Colon (tissue), 2 donors: ENCODE data around the gene HCN4.

Experiments used
- FAIRE-seq: peaks from 2 replicates; lab custom pipeline; 2012; peaks lifted over from hg19 to GRCh38; lab: Jason Lieb, UNC
- donor health status: control.
- donor health status: control.

HCN4 gene

DNA sequence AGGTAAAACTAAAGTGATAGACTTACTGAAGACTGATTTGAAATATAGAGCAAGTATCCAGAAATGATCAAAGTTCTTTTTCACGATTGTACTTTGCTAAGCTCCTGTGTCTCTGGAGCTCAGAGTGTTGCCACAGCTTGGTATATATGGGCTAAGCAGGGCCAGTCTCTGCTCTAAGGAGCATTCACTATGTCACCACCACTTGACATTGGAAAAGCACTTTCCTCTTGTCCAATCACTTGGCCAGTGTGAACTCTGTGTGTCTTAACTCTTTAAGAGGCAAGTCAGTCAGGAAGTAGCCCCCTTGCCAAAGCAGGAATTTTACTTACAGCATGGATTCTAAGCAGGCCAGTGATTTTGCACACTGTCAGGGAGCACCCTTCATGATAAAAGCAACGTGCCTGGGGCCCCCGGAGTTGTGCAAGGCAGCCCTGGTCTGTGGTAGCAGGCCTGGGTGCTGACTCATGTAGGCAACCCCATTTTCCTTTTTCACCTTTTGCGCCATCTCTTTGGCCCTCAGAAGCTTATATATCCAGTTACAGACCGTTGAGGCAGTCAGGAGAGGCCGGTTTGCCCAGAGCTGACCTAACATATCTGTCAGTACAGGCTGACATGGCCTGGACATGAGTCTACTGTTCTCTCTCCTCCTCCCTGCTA, 73.0 kb downstream of the HCN4 start:
- no peak for FAIRE-seq

DNA sequence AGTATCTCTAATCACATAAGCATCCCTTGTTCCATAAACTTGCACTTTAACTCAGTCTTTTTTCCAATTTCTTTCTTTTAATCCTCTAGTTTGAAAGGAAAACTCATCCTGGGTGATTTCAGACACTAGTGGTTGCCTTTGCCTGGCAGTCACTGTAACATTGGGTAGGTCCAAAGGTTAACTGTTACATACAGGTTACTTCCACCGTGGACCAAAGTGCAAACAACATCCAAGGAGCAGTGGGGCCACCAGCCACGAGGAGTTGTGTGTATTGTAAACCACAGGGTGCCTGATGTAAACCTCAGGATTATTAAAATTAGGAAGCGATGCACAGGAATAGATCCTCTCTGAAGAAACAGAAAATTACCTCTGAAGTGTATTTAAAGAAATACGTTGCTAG, 75.0 kb downstream of the HCN4 start:
- no peak for FAIRE-seq

DNA sequence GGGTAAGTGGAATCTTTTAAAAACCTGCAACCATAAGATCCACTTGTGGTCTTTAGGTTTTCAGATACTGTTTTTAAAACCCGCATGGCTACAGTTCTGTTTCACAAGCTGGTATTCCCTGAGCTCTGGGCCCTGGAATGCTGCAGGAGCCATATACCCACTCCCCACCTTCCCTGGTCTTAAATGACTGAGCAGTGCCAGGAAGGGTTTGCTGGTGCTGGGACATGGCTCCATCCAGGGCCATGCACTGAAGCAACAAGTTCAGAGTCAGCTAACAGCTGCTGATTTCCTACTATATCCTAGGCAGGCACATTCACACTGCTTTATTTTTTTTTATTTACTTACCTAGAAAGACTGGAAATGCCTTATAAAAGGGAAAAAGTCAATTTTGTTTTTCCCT, 77.3 kb downstream of the HCN4 start:
- no peak for FAIRE-seq

DNA sequence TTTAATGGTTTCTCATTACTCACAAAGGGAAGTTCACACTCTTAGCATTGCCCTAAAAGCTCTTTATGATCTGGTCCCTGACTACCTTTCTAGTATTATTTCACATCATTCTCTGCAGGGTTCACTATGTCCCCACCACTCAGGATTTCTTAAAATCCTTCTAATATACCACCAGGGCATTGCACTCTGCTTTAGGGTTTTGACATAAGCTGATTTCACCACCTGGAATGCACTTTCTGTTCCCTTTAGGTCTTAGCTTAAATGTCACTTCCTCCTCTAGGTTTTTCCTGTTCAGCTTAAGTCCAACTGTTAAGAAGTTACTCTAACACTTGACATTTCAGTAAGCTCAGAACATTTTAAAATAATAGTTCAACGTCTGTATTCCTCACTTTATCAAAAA, 81.7 kb downstream of the HCN4 start:
- no peak for FAIRE-seq

DNA sequence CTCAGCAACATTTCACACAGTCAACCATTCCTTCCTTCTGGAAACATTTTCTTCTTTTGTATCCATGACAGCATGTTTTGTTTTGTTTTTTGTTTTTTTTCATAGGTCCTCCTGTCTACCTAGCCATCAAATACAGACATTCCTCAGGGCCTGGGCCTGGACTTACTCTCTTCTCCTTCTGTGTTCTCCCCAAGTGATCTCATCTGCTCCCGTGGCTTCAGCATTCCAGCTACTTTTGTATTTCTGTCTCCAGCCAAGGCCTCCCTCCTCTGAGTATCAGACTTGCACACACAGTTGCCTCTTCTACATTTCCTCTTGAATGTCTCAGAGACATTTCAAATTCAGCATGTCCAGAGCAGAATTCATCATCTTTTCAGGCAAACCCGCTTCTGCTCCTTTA, 82.4 kb downstream of the HCN4 start:
- no peak for FAIRE-seq

DNA sequence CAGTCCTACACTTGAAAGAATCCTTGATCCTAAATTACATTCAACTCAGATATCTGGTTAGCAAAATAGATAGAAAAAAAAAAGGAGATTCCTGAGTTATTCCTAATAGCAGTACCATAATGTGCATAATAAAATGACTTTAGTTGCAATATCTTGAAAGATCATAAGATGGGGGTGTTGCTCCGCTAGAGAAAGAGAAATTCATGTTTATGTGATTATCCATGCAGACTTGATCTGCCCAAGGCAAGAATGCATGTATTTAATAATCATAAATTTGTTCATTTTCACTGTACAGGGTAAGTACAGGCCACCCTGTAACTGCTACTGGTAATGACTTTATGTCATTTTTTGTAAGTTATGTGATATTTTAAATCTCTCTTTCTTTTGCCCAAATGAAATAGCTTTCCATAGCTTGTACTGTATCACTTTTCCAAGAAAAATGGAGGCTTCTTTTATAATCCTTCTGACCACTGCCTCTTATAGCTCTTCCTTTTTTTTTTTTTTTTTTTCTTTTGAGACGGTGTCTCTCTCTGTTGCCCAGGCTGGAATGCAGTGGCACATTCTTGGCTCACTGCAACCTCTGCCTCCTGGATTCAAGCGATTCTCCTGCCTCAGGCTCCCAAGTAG, 84.6 kb downstream of the HCN4 start:
- no peak for FAIRE-seq

DNA sequence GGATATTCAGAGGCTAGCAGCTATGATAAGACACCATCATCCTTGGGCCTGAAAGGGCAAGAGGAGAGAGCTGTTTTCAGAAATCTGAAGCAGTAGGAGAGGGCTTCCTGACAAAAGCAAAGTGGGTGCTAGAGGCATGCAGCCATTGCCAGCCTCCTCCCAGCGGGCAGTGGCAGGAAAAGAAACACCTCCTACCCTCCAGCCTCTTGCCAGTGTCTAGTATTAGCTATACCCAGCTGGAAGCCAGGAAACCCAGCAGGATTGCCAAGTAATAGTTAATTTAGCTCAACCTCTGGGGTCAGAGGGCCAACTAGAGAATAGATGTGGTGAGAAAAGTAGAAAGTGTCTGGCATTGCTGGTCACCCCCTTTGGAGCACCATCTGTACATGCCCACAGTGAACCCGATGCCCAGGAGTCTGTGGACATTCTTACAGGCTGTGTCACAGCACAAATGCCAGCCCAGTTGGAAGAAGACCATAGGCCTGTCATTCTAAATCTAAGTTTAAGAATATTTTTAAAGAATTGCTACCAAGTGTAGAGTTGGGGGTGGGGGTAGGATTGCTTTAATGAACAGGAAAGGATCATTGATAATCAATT, 85.3 kb downstream of the HCN4 start:
- no peak for FAIRE-seq

DNA sequence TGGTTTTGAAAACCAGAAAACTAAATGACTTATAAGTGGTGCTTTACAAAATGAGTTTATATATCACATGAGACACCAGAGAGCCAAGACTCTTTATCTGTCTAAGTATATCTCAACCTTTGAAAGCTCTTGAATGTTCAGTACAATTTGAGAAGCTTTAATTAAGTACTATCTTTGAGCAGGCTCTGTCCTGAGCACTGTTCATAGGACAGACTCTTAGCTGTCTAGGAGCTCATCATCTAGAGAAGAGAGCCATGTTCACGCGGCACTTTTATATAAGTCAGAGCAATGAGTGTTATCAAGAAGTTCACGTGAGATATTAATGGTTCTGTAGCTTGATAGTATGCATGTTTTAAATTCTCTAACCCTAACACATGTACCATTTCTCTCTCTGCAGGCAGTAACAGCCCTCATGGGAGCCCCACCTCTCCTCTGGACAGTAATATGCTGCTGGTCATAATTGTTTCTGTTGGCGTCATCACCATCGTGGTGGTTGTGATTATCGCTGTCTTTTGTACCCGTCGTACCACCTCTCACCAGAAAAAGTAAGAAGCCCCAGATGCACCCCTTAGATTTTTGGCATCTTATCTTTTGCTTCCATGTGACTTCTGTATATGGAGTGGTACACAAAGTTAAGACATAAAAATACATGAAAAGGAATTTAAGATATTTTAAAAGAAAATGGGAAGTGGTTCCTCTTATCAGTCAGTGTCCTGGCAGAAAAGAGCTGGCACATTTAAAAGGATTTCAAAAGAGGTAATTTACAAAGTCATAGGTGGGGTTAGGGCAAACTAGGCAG, 86.0 kb downstream of the HCN4 start:
- no peak for FAIRE-seq

DNA sequence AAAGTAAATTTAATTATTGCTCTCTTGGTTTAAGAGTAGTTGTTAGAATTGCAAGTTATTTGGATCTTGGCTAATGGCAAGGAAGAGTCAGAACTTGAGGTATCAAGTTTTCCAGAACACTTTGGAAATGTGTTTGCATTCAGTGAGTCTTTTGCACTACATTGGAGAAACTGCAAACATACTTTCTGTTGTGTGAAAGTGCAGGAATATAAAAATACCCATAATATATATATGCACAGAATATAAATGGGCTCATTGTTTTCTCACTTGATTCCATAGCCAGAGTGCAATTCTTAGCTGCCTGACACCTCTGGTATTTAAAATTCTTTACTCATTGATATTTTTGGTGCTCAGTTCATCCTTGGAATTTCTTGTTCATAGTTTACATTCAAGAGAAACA, 92.9 kb downstream of the HCN4 start:
- FAIRE-seq = no peak

DNA sequence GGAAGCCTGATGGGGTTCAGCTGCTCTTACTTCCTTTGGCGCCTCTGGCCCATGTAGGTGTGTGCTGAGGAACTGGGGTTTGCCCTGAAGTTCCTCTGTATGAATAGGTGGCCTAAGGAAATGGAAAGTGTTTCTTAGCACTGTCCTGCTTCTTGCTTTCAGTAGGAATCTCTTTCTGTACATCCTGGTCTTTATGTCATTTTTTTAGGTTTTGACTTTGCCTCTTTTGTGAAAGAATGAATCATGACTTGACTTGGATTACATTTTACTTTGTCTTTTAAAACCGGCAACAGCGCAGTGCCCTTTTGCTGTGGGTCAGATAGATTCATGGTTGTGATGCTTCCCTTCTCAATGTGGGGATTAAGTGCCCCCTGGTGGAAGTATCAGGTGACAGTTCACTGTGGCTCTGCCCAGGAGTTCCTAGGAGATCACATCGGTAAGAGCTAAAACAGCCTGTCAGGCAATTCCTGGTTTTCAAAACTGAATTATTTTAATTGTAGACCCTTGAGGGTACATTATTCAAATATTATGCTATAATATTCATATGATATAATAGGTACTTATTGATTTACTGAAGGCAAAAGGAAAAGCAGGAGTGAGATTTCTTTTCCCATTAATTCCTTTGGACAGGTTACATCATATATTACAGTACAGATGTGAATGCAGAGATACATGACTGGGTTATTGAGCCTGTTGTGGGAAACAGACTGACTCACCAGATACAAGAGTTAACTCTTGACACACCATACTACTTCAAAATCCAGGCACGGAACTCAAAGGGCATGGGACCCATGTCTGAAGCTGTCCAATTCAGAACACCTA, 95.4 kb downstream of the HCN4 start:
- no peak for FAIRE-seq

DNA sequence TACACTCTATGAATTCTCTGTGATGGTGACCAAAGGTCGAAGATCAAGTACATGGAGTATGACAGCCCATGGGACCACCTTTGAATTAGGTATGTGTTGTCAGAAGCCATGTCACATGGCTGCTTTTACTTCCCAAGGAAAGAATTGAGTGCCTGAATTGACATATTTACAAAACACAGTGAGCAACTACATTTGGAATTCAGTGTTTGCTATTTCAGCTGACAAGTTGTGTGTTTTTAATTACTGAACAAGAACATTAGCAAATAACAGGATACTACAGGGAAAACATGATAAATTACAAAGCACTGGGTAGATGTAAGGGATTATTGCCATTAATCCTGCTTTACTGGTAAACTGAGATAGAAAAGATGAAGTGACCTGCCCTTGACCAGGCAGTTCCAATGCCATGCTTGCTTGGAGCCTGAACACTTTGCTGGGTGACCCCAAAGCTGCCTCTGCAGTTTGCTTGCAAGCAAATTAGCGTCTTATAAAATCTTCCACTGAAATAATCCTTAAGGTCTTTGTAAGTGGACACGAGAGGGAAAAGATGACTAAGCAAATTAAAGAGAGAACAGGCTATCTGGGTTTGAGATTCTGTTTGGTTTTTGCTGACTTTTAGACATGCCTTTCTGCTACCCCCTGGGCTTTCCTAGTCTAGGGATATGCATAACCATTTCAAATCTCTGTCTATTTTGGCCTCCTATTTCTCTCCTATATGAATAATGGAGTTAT, 98.2 kb downstream of the HCN4 start:
- FAIRE-seq = no peak
